ENCODE measurements around the gene PDGFRA.
A peak's percentile ranks its signal among the peaks of the same experiment; 100 is the strongest.

DNA sequence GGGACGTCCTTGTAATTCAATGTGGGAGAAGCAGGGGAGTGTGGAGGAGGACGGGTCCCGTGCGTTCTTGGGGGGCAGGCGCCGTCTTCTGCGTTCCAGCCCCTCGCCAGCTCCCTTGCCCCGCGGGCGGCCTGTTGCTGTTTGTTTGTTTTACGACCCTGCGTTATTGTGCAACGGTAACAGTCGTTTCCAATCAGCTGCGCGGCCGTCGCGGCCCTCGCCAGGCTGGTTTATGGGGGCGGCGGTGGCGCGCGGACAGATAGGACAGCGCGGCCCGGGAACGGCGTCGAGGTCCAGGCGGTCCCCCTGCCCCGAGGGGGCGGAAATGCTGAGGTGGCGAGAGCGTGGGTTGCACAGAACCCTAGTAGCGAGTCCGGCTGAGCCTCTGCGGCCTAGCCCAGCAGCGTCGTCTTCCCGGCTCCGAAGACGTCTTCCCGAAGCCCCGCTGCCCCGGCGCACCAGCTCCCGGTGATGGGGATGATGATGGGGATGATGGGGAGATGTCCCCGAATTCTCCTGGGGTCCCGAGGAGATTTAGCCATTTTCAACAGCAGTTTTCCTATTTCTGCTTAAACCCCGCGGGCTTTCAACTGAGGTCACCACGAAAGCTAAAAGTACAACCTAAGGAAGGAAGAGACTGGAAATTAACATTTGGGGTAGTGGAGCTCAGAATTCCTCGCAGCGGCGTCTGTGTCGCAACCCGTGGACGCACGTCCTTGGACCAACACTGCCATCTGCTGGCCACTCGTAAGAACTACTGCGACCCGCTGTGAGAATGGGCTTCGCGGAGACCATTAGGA is 4.8 kb downstream of the PDGFRA start:
- TF ChIP-seq POLR2A (IDR thresholded peaks at IDR 0.05) (no peak), POLR2AphosphoS5 (IDR thresholded peaks at IDR 0.05) (peak; percentile 17), EP300 (IDR thresholded peaks at IDR 0.05) (no peak)
- TF ChIP-seq, protein P1, sequence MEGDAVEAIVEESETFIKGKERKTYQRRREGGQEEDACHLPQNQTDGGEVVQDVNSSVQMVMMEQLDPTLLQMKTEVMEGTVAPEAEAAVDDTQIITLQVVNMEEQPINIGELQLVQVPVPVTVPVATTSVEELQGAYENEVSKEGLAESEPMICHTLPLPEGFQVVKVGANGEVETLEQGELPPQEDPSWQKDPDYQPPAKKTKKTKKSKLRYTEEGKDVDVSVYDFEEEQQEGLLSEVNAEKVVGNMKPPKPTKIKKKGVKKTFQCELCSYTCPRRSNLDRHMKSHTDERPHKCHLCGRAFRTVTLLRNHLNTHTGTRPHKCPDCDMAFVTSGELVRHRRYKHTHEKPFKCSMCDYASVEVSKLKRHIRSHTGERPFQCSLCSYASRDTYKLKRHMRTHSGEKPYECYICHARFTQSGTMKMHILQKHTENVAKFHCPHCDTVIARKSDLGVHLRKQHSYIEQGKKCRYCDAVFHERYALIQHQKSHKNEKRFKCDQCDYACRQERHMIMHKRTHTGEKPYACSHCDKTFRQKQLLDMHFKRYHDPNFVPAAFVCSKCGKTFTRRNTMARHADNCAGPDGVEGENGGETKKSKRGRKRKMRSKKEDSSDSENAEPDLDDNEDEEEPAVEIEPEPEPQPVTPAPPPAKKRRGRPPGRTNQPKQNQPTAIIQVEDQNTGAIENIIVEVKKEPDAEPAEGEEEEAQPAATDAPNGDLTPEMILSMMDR (IDR thresholded peaks at IDR 0.05) = peak; percentile 92 to 96 (median 92)
